Measurements from ENCODE around the gene PPIL4.

DNA sequence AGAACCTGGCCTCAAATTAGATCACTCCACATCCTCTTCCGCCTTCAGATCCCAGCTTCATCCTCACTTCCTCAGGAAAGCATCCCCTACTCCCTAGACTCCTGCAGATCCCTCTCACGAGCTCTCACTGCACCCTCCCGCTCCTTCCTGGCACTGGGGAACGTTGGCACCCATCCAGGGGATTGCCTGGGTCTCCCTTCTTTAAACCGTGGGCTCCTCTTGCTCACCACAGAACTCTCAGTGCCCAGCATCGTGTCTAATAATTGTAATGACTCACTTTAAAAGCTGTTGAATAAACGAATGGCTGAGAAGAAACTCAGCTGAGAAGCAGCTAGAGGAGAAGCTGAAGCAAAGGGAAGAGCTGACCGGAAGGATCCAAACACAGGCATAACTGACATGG is 81.4 kb downstream of the PPIL4 start:
- TF ChIP-seq GATA2 (IDR thresholded peaks at IDR 0.05; ENCODE audit: low read depth, low read length) (no peak), GATA3 (IDR thresholded peaks at IDR 0.05; ENCODE audit: low read depth, low read length) (no peak)
